ENCODE measurements around the gene IDH3G.
A peak's percentile ranks its signal among the peaks of the same experiment; 100 is the strongest.

Gene IDH3G

DNA sequence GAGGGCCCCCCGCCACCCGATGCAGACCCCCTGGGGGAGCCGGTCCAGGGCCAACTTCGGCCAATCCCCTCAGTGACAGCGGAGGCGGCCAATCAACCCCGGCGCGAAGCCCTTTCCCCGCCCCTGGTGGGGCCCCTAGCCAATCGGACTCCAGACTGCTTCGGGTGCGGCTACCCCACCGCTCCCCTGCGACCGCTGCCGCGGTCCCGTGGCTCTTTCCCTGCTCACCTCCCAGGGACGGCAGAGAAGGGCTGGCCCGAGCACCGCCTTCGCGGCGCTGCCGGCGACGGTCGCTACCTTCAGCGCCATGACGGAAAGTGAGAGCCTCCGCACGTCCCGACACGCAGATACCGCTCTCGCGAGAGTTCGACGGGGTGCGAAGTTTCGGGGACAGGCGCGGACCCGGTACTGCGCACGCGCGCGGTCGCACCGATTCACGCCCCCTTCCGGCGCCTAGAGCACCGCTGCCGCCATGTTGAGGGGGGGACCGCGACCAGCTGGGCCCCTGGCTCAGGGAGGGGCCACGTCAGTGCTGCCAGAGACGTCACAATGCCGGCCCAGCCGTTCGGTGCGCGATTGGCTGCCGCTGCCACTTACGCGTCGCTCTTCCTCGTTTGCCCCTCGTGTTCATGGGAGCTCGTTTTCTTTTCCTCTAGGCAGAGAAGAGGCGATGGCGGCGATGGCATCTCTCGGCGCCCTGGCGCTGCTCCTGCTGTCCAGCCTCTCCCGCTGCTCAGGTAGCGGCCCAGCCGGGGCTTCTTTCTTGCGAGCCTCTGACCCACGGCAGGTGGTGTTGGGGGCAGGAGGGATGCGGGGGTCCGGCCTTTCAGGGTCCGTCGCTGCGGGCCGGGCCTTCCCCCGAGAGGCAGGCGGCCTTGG is at the start of gene IDH3G, which contains the start of gene SSR4 (continued):
- TF ChIP-seq, protein P1, sequence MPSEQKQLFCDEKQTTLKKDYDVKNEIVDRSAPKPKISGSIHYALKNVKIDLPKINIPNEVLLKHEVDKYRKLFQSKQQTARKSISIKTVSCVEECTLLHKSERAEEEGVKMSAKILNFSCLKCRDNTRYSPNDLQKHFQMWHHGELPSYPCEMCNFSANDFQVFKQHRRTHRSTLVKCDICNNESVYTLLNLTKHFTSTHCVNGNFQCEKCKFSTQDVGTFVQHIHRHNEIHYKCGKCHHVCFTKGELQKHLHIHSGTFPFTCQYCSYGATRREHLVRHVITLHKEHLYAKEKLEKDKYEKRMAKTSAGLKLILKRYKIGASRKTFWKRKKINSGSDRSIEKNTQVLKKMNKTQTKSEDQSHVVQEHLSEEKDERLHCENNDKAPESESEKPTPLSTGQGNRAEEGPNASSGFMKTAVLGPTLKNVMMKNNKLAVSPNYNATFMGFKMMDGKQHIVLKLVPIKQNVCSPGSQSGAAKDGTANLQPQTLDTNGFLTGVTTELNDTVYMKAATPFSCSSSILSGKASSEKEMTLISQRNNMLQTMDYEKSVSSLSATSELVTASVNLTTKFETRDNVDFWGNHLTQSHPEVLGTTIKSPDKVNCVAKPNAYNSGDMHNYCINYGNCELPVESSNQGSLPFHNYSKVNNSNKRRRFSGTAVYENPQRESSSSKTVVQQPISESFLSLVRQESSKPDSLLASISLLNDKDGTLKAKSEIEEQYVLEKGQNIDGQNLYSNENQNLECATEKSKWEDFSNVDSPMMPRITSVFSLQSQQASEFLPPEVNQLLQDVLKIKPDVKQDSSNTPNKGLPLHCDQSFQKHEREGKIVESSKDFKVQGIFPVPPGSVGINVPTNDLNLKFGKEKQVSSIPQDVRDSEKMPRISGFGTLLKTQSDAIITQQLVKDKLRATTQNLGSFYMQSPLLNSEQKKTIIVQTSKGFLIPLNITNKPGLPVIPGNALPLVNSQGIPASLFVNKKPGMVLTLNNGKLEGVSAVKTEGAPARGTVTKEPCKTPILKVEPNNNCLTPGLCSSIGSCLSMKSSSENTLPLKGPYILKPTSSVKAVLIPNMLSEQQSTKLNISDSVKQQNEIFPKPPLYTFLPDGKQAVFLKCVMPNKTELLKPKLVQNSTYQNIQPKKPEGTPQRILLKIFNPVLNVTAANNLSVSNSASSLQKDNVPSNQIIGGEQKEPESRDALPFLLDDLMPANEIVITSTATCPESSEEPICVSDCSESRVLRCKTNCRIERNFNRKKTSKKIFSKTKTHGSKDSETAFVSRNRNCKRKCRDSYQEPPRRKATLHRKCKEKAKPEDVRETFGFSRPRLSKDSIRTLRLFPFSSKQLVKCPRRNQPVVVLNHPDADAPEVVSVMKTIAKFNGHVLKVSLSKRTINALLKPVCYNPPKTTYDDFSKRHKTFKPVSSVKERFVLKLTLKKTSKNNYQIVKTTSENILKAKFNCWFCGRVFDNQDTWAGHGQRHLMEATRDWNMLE (tag by site-specific recombination; conservative IDR thresholded peaks at IDR 0.05; ENCODE audit: low read depth), result no peak
- TF ChIP-seq GLI2 (tag by site-specific recombination; IDR thresholded peaks at IDR 0.05; ENCODE audit: borderline replicate concordance, low read depth) (no peak), SP3 (tag by site-specific recombination; IDR thresholded peaks at IDR 0.05) (peak; percentile 77), ZNF184 (tag by site-specific recombination; IDR thresholded peaks at IDR 0.05) (no peak), ZNF311 (tag by site-specific recombination; IDR thresholded peaks at IDR 0.05; ENCODE audit: borderline replicate concordance) (no peak), ZNF654 (tag by site-specific recombination; IDR thresholded peaks at IDR 0.05; ENCODE audit: low read depth) (no peak), ZSCAN5A (tag by site-specific recombination; IDR thresholded peaks at IDR 0.05) (no peak), MZF1 (tag by site-specific recombination; IDR thresholded peaks at IDR 0.05; ENCODE audit: borderline replicate concordance) (no peak), ZNF19 (tag by site-specific recombination; IDR thresholded peaks at IDR 0.05; ENCODE audit: low read depth) (no peak), ZNF521 (tag by site-specific recombination; IDR thresholded peaks at IDR 0.05) (no peak), SETDB1 (IDR thresholded peaks at IDR 0.05; ENCODE audit: insufficient read length, low read length) (no peak), ZNF792 (tag by site-specific recombination; IDR thresholded peaks at IDR 0.05) (no peak), ZNF658 (tag by site-specific recombination; IDR thresholded peaks at IDR 0.05) (no peak), ZBTB10 (tag by site-specific recombination; IDR thresholded peaks at IDR 0.05) (peak; percentile 65; the same call in 1 of the 2 replicates), ZFP37 (tag by site-specific recombination; IDR thresholded peaks at IDR 0.05) (0 out of 2 replicates have a peak, but pooled peaks have one; percentile 36), SCRT2 (tag by site-specific recombination; IDR thresholded peaks at IDR 0.05) (no peak), ZNF600 (tag by site-specific recombination; IDR thresholded peaks at IDR 0.05) (no peak), ZBTB21 (tag by site-specific recombination; IDR thresholded peaks at IDR 0.05) (peak; percentile 95), ZNF664 (tag by site-specific recombination; IDR thresholded peaks at IDR 0.05) (no peak), ZBTB1 (tag by site-specific recombination; IDR thresholded peaks at IDR 0.05) (no peak), WT1 (tag by site-specific recombination; IDR thresholded peaks at IDR 0.05) (no peak), ZNF610 (tag by site-specific recombination; IDR thresholded peaks at IDR 0.05; ENCODE audit: borderline replicate concordance) (no peak), ZNF776 (tag by site-specific recombination; IDR thresholded peaks at IDR 0.05; ENCODE audit: borderline replicate concordance) (no peak), ZNF629 (tag by site-specific recombination; IDR thresholded peaks at IDR 0.05) (peak; percentile 98), FEZF1 (tag by site-specific recombination; IDR thresholded peaks at IDR 0.05) (no peak), ZNF132 (tag by site-specific recombination; IDR thresholded peaks at IDR 0.05; ENCODE audit: borderline replicate concordance) (no peak)
- TF ChIP-seq, protein P2, sequence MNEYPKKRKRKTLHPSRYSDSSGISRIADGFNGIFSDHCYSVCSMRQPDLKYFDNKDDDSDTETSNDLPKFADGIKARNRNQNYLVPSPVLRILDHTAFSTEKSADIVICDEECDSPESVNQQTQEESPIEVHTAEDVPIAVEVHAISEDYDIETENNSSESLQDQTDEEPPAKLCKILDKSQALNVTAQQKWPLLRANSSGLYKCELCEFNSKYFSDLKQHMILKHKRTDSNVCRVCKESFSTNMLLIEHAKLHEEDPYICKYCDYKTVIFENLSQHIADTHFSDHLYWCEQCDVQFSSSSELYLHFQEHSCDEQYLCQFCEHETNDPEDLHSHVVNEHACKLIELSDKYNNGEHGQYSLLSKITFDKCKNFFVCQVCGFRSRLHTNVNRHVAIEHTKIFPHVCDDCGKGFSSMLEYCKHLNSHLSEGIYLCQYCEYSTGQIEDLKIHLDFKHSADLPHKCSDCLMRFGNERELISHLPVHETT (tag by site-specific recombination; IDR thresholded peaks at IDR 0.05), result no peak
- TF ChIP-seq, protein P3, sequence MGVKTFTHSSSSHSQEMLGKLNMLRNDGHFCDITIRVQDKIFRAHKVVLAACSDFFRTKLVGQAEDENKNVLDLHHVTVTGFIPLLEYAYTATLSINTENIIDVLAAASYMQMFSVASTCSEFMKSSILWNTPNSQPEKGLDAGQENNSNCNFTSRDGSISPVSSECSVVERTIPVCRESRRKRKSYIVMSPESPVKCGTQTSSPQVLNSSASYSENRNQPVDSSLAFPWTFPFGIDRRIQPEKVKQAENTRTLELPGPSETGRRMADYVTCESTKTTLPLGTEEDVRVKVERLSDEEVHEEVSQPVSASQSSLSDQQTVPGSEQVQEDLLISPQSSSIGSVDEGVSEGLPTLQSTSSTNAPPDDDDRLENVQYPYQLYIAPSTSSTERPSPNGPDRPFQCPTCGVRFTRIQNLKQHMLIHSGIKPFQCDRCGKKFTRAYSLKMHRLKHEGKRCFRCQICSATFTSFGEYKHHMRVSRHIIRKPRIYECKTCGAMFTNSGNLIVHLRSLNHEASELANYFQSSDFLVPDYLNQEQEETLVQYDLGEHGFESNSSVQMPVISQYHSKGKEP (tag by site-specific recombination; IDR thresholded peaks at IDR 0.05), result no peak

All from HEK293 (cell line).